Panc1 (cell line): ENCODE results near the gene SLC10A7. TPM values are rescaled to one million over a fixed set of nuclear protein-coding genes. Genes with fewer than 3 reads are reported as not detected.

Experiments used
- ATAC-seq: fragments of 200-7000 bp; cut with Tn5 transposase; 2 replicates; pipeline ENCODE4 v1.9.1; 2020; ENCODE audit warnings: mild to moderate bottlenecking, moderate library complexity
- BruUV-seq: library from RNA; stranded (reverse); fragments of 400-500 nt; replicated peaks from 2 replicates; lab custom pipeline; 2021; lab: Mats Ljungman, UMichigan
- CTCF ChIA-PET: fragments of 300-600 bp; sonication (Branson Sonifier 250); formaldehyde crosslinking; loops from one replicate; lab custom pipeline; 2022; ENCODE audit warnings: antibody characterized with exemption; lab: Charles Lee
- POLR2A ChIA-PET: fragments of 300-600 bp; sonication (Branson Sonifier 250); formaldehyde crosslinking; loops from one replicate; lab custom pipeline; 2022; ENCODE audit warnings: antibody characterized with exemption; lab: Charles Lee
- DNase-seq: peaks from one replicate; pipeline ENCODE4 v3.0.0-alpha.2; 2010; ENCODE audit warnings: low read depth, low spot score
- H3K27ac ChIP-seq: 2 replicates; pipeline ENCODE4 v1.5.1; 2011; ENCODE audit warnings: mild to moderate bottlenecking, low read length, inconsistent platforms
- H3K27me3 ChIP-seq: fragments of 200-500 bp; sonication (Bioruptor generic); 2 replicates; pipeline ENCODE4 v1.6.0; 2014; ENCODE audit warnings: low read length, inconsistent platforms; ENCODE audit not compliant: control insufficient read depth, insufficient read depth
- H3K36me3 ChIP-seq: fragments of 200-500 bp; sonication (Bioruptor generic); 2 replicates; pipeline ENCODE4 v1.5.1; 2014; ENCODE audit warnings: inconsistent platforms, mild to moderate bottlenecking, low read length, moderate library complexity; ENCODE audit not compliant: control insufficient read depth, insufficient read depth
- H3K4me1 ChIP-seq: 2 replicates; pipeline ENCODE4 v1.5.1; 2011; ENCODE audit warnings: inconsistent platforms, mild to moderate bottlenecking, low read length, moderate library complexity; ENCODE audit not compliant: control insufficient read depth, insufficient read depth
- H3K4me3 ChIP-seq, 2 experiments: 2 replicates each; pipeline ENCODE4 v1.5.1; 2011 to 2012; ENCODE audit warnings: low read depth in 2 of 2, low read length in 2 of 2, mild to moderate bottlenecking in 2 of 2, inconsistent platforms in 1 of 2, moderate library complexity in 1 of 2
- H3K9me3 ChIP-seq: fragments of 200-500 bp; sonication (Bioruptor generic); 2 replicates; pipeline ENCODE4 v1.5.1; 2014; ENCODE audit warnings: low read depth, mild to moderate bottlenecking, inconsistent platforms, low read length, moderate library complexity; ENCODE audit not compliant: control insufficient read depth, insufficient read depth
- CTCF ChIP-seq: fragments of 450-650 bp; IDR thresholded peaks from 2 replicates; pipeline ENCODE4 v1.5.1; 2017; ENCODE audit warnings: mild to moderate bottlenecking
- POLR2AphosphoS5 ChIP-seq: IDR thresholded peaks from 2 replicates; pipeline ENCODE4 v1.6.1; 2012; ENCODE audit warnings: mild to moderate bottlenecking, low read depth, low read length, moderate library complexity
- REST ChIP-seq, 2 experiments: IDR thresholded peaks; 2 replicates each; pipeline ENCODE4 v1.6.1; 2011 to 2012; ENCODE audit warnings: low read depth in 2 of 2, control low read depth in 1 of 2, low read length in 1 of 2, mild to moderate bottlenecking in 1 of 2, moderate library complexity in 1 of 2; ENCODE audit not compliant: insufficient read depth in 1 of 2
- SIN3A ChIP-seq: IDR thresholded peaks from 2 replicates; pipeline ENCODE4 v1.6.1; 2012; ENCODE audit warnings: low read depth, mild to moderate bottlenecking, low read length, moderate library complexity, borderline replicate concordance; ENCODE audit not compliant: insufficient read depth
- TCF7L2 ChIP-seq: IDR thresholded peaks from 2 replicates; pipeline ENCODE4 v1.6.1; 2011; ENCODE audit warnings: mild to moderate bottlenecking, low read depth, low read length, inconsistent platforms
- in situ Hi-C: cut with HindIII; loops from 2 replicates; pipeline ENCODE4 v1.10.0; 2016; ENCODE audit warnings: low sequenced_read_pairs, low pct_unique_long_range_greater_than_20kb
- intact Hi-C: fragments of 100-400 bp; cut with micrococcal nuclease; formaldehyde crosslinking; loops from one replicate; pipeline ENCODE4 v1.10.0; 2022; ENCODE audit not compliant: unreplicated experiment
- total RNA-seq: library from RNA; stranded (reverse); gene quantifications from one replicate; pipeline ENCODE4 v1.2.1, GENCODE V29; 2021; ENCODE audit not compliant: unreplicated experiment

SLC10A7 gene
- total RNA-seq, 1 experiment from 2014 or later, result 1.5 TPM

GRCh38 chr4:146548443-146548842 is 26.7 kb upstream of the SLC10A7 start:
- Histone ChIP-seq H3K27ac (no peak overlapping the region), H3K9me3 (no peaks in the 10 kb centered on the region), H3K4me1 (no peaks in the 10 kb centered on the region), H3K4me3 (no peak overlapping the region), H3K27me3 (no peaks in the 10 kb centered on the region), H3K36me3 (no peaks in the 10 kb centered on the region)
- in situ Hi-C loops (no loop called here), intact Hi-C loops (no loop called here)
- DNase-seq (no peak), ATAC-seq (no peak)
- no TSS peak for BruUV-seq
- ChIA-PET POLR2A (no interaction called here), CTCF (no interaction called here)
- TF ChIP-seq REST (IDR thresholded peaks at IDR 0.05; ENCODE audit: insufficient read depth in 1 of 2, low read depth in 2 of 2, low read length in 1 of 2) (no peak), SIN3A (no peak), CTCF (no peak), POLR2AphosphoS5 (no peak), TCF7L2 (no peak)

GRCh38 chr4:146545102-146545501 is 23.4 kb upstream of the SLC10A7 start:
- no peaks in the 10 kb centered on the region for H3K27me3 ChIP-seq
- in situ Hi-C loops (no loop called here), intact Hi-C loops (no loop called here)
- no peak for DNase-seq
- H3K4me3 ChIP-seq, result no peak overlapping the region
- TF ChIP-seq REST (IDR thresholded peaks at IDR 0.05; ENCODE audit: insufficient read depth in 1 of 2, low read depth in 2 of 2, low read length in 1 of 2) (no peak), CTCF (peak; percentile 29), TCF7L2 (no peak)
- no peak for ATAC-seq
- H3K36me3 ChIP-seq, result no peaks in the 10 kb centered on the region
- no peak overlapping the region for H3K27ac ChIP-seq
- ChIA-PET CTCF (no interaction called here), POLR2A (no interaction called here)
- H3K9me3 ChIP-seq, result no peaks in the 10 kb centered on the region
- no peaks in the 10 kb centered on the region for H3K4me1 ChIP-seq
- no TSS peak for BruUV-seq
